OCI-LY3 (cell line): ENCODE measurements around the gene APBB3.
"Not testable (repeated sequence)": the region's sequence is repeated elsewhere in the genome, so short reads cannot be mapped to it uniquely, and the experiment has no call there.

Source experiments
- H2AFZ ChIP-seq: fragments of 200-600, 300-600 bp; shearing (Covaris generic); 2 replicates; pipeline ENCODE4 v1.6.0; 2014; ENCODE audit warnings: antibody characterized with exemption, low read depth, low read length
- H3K27ac ChIP-seq: fragments of 200-600, 300-600 bp; sonication (generic); 2 replicates; pipeline ENCODE4 v1.5.1; 2014; ENCODE audit warnings: mild to moderate bottlenecking, low read length, moderate library complexity, mixed read lengths
- H3K27me3 ChIP-seq: fragments of 200-600, 300-600 bp; sonication (generic); 2 replicates; pipeline ENCODE4 v1.6.1; 2014; ENCODE audit warnings: low read depth, low read length, mixed read lengths
- H3K36me3 ChIP-seq: fragments of 200-600, 300-600 bp; sonication (generic); replicated peaks from 2 replicates; pipeline ENCODE3; 2014; ENCODE audit warnings: low read depth, low read length, mixed read lengths
- H3K4me1 ChIP-seq: fragments of 300-600, 200-600 bp; sonication (generic); 2 replicates; pipeline ENCODE4 v1.6.1; 2014; ENCODE audit warnings: low read length, mixed read lengths
- H3K4me2 ChIP-seq: fragments of 200-600, 300-600 bp; sonication (generic); 2 replicates; pipeline ENCODE4 v1.6.1; 2014; ENCODE audit warnings: low read length, mixed read lengths
- H3K4me3 ChIP-seq: fragments of 300-600, 200-600 bp; sonication (generic); 2 replicates; pipeline ENCODE4 v1.5.1; 2014; ENCODE audit warnings: antibody characterized with exemption, mild to moderate bottlenecking, low read length, moderate library complexity
- H3K79me2 ChIP-seq: fragments of 300-600, 200-600 bp; shearing (Covaris generic); 2 replicates; pipeline ENCODE4 v1.6.1; 2014; ENCODE audit warnings: mild to moderate bottlenecking, low read length, mixed read lengths
- H3K9ac ChIP-seq: fragments of 300-600, 200-600 bp; shearing (Covaris generic); 2 replicates; pipeline ENCODE4 v1.6.0; 2014; ENCODE audit warnings: mild to moderate bottlenecking, low read length, moderate library complexity
- H3K9me3 ChIP-seq: fragments of 200-600, 300-600 bp; shearing (Covaris generic); 2 replicates; pipeline ENCODE4 v1.6.1; 2014; ENCODE audit warnings: low read length, mixed read lengths; ENCODE audit not compliant: insufficient read depth
- H4K20me1 ChIP-seq: fragments of 200-600, 300-600 bp; sonication (generic); 2 replicates; pipeline ENCODE4 v1.6.1; 2016; ENCODE audit warnings: low read length, mixed read lengths; ENCODE audit not compliant: insufficient read depth
- EZH2phosphoT487 ChIP-seq: fragments of 200-600 bp; shearing (Covaris generic); IDR thresholded peaks from 2 replicates; pipeline ENCODE4 v1.6.1; 2018; ENCODE audit warnings: antibody characterized with exemption, mixed run types, low read depth
- TF ChIP-seq, protein P1 (sequence below): fragments of 200-600, 300-600 bp; sonication (generic); IDR thresholded peaks from 2 replicates; pipeline ENCODE4 v1.5.1; 2014; ENCODE audit warnings: antibody characterized with exemption, low read length, low read depth

APBB3 gene

DNA sequence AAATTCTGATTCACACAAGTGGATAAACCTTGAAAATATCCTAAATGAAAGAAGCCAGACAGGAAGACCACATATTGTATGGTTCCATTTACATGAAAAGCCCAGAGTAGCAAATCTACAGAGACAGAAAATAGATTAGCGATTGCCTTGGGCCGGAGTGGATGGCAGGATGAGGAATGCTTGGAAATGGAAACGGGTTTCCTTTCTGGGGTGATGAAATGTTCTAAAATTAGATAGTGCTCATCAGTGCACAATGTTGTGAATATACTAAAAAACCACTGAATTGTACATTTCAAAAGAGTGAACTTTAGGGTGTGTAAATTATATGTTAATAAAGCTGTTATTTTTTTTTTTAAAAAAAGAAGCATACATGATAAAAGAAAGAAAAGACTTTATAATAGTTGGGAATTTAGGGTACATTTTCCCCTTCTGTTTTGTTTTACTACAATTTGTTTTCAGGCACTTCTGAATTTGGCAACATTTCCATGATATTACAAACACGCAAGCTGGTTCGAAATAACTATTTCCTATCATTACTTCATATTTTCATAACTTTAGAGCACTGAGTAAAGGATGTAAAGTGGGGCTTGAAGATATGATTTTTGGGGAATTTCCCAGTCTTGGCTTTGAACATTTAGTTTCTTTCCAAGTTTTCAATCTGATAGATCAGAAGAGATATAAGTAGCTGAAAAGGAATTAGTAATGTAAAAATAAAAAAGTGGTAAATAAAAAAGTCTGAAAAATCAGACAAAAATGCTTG, 24.1 kb upstream of the APBB3 start:
- Histone ChIP-seq H3K4me3 (no peak overlapping the region), H3K36me3 (no peaks in the 10 kb centered on the region), H3K4me1 (no peaks in the 10 kb centered on the region), H2AFZ (no peak overlapping the region), H3K27ac (no peak overlapping the region), H3K4me2 (no peak overlapping the region), H3K79me2 (no peaks in the 10 kb centered on the region), H3K27me3 (no peaks in the 10 kb centered on the region), H4K20me1 (no peaks in the 10 kb centered on the region), H3K9ac (no peak overlapping the region), H3K9me3 (no peaks in the 10 kb centered on the region)
- no peak for TF ChIP-seq EZH2phosphoT487
- TF ChIP-seq, protein P1, sequence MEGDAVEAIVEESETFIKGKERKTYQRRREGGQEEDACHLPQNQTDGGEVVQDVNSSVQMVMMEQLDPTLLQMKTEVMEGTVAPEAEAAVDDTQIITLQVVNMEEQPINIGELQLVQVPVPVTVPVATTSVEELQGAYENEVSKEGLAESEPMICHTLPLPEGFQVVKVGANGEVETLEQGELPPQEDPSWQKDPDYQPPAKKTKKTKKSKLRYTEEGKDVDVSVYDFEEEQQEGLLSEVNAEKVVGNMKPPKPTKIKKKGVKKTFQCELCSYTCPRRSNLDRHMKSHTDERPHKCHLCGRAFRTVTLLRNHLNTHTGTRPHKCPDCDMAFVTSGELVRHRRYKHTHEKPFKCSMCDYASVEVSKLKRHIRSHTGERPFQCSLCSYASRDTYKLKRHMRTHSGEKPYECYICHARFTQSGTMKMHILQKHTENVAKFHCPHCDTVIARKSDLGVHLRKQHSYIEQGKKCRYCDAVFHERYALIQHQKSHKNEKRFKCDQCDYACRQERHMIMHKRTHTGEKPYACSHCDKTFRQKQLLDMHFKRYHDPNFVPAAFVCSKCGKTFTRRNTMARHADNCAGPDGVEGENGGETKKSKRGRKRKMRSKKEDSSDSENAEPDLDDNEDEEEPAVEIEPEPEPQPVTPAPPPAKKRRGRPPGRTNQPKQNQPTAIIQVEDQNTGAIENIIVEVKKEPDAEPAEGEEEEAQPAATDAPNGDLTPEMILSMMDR, result no peak

DNA sequence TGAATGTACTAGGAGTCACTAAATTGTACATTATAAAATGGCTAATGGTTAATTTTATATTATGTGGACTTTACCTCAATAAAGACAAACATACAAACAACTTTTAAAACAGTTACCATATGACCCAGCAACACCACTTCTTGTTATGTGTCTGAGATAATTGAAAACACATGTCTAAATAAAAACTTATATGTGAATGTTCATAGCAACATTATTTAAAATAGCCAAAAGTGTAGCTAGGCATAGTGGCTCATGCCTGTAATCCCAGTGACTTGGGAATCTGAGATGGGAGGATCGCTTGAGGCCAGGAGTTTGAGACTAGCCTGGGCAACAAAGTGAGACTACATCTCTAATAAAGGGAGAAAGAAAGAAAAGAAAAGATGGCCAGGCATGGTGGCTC, 23.1 kb upstream of the APBB3 start:
- Histone ChIP-seq H2AFZ (no peak overlapping the region), H3K9me3 (no peaks in the 10 kb centered on the region), H3K4me1 (no peaks in the 10 kb centered on the region), H3K27me3 (no peaks in the 10 kb centered on the region), H3K27ac (no peak overlapping the region), H3K4me3 (no peak overlapping the region), H4K20me1 (no peaks in the 10 kb centered on the region), H3K79me2 (no peaks in the 10 kb centered on the region), H3K36me3 (no peaks in the 10 kb centered on the region), H3K9ac (no peak overlapping the region), H3K4me2 (no peak overlapping the region)
- TF ChIP-seq, protein P1, result no peak
- TF ChIP-seq EZH2phosphoT487, result no peak

DNA sequence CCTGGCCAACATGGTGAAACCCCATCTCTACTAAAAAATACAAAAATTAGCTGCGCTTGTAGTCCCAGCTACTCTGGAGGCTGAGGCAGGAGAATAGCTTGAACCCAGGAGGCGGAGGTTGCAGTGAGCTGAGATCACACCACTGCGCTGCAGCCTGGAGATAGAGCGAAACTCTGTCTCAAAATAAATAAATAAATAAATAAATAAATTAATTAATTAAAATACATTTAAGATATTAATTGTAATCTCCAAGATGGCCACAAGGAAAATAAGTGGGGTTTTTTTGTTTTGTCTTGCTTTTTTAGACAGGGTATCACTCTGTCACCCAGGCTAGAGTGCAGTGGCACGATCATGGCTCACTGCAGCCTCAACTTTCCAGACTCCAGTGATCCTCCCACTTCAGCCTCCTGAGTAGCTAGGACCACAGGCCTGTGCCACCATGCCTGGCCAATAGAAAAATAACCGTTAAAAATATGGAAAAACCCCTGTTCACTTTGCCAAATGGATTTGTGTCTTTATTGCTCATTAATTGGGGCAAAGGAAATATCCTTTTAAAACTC, 14.9 kb upstream of the APBB3 start:
- not testable (repeated sequence) for H3K79me2 ChIP-seq, H3K36me3 ChIP-seq, H3K27ac ChIP-seq, H3K9me3 ChIP-seq, H3K27me3 ChIP-seq, H4K20me1 ChIP-seq, H2AFZ ChIP-seq, H3K4me2 ChIP-seq, H3K4me3 ChIP-seq, H3K9ac ChIP-seq, H3K4me1 ChIP-seq

DNA sequence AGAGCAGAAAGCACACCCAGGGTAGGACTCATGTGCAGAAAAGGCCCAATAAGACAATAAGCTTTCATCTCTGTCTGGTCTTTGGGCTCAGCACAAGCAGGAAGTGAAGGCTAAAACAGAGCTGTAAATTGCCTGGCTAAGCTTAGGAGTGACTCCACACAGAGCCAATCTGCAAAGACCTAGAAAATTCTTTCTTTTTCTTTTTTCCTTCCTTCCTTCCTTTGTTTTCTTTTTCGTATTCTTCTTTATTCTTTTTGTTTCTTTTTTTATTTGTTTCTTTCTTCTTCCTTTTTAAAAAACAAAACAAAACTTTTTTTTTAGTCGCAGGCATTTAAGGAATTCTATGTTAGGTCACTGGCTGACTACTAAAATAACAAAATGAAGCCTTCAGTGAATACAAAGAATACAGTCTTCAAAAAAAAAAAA, 12.4 kb upstream of the APBB3 start:
- Histone ChIP-seq H3K4me3 (no peak overlapping the region), H2AFZ (no peak overlapping the region), H3K79me2 (no peaks in the 10 kb centered on the region), H3K27ac (no peak overlapping the region), H3K4me2 (no peak overlapping the region), H3K9me3 (no peaks in the 10 kb centered on the region), H3K9ac (no peak overlapping the region), H3K4me1 (no peaks in the 10 kb centered on the region), H3K36me3 (no peaks in the 10 kb centered on the region), H4K20me1 (no peaks in the 10 kb centered on the region), H3K27me3 (no peaks in the 10 kb centered on the region)
- no peak for TF ChIP-seq EZH2phosphoT487
- TF ChIP-seq, protein P1, result no peak
